ENCODE measurements around the gene RACK1. TPM values are rescaled to one million over a fixed set of nuclear protein-coding genes. Genes with fewer than 3 reads are reported as not detected.
A peak's percentile ranks its signal among the peaks of the same experiment; 100 is the strongest.

RACK1 gene
- total and polyA plus RNA-seq, 2 of the 13 experiments (the other 11 are each of a cell fraction or from before 2014, with no cell fraction given), result 2,514 to 6,141 TPM

GRCh38 chr5:181235689-181236366 is 7.9 kb downstream of the RACK1 start (continued):
- no peak for TF ChIP-seq ARID4A (CRISPR knock-in tag; IDR thresholded peaks at IDR 0.05; ENCODE audit: borderline replicate concordance)
- no peak for TF ChIP-seq ZNF207 (IDR thresholded peaks at IDR 0.05; ENCODE audit: borderline replicate concordance)
- TF ChIP-seq RBFOX2 (IDR thresholded peaks at IDR 0.05; ENCODE audit: low read depth, low read length), result peak; percentile 70; the same call in 1 of the 2 replicates
- TF ChIP-seq HINFP (CRISPR knock-in tag; IDR thresholded peaks at IDR 0.05; ENCODE audit: low read depth), result no peak
- TF ChIP-seq NR2F2 (IDR thresholded peaks at IDR 0.05; ENCODE audit: borderline replicate concordance, low read depth), result no peak
- no peak for TF ChIP-seq KDM1A (CRISPR knock-in tag; IDR thresholded peaks at IDR 0.05)
- no peak for TF ChIP-seq ARHGAP35 (CRISPR knock-in tag; IDR thresholded peaks at IDR 0.05; ENCODE audit: borderline replicate concordance)
- TF ChIP-seq FOXM1 (CRISPR knock-in tag; IDR thresholded peaks at IDR 0.05), result no peak
- TF ChIP-seq TFDP2 (CRISPR knock-in tag; IDR thresholded peaks at IDR 0.05), result 0 out of 2 replicates have a peak, but pooled peaks have one; percentile 20
- TF ChIP-seq TEAD2 (CRISPR knock-in tag; IDR thresholded peaks at IDR 0.05), result no peak
- no peak for TF ChIP-seq ZNF557 (CRISPR knock-in tag; IDR thresholded peaks at IDR 0.05)
- TF ChIP-seq NFYB (CRISPR knock-in tag; IDR thresholded peaks at IDR 0.05), result no peak
- TF ChIP-seq SALL2 (CRISPR knock-in tag; IDR thresholded peaks at IDR 0.05), result no peak
- TF ChIP-seq TBL1XR1 (IDR thresholded peaks at IDR 0.05; ENCODE audit: borderline replicate concordance, low read length, partially characterized antibody), result no peak
- no peak for TF ChIP-seq HOXA9 (CRISPR knock-in tag; IDR thresholded peaks at IDR 0.05; ENCODE audit: borderline replicate concordance)
- no peak for TF ChIP-seq PHF21A (CRISPR knock-in tag; IDR thresholded peaks at IDR 0.05)
- TF ChIP-seq FOXO1 (CRISPR knock-in tag; IDR thresholded peaks at IDR 0.05), result no peak
- TF ChIP-seq ZNF619 (CRISPR knock-in tag; IDR thresholded peaks at IDR 0.05), result no peak
- TF ChIP-seq TCF7L2 (IDR thresholded peaks at IDR 0.05; ENCODE audit: low read depth, low read length), result no peak
- 0 out of 2 replicates have a peak, but pooled peaks have one; percentile 22 for TF ChIP-seq JUNB (CRISPR knock-in tag; IDR thresholded peaks at IDR 0.05; ENCODE audit: borderline replicate concordance)
- no peak for TF ChIP-seq GZF1 (CRISPR knock-in tag; IDR thresholded peaks at IDR 0.05)
- peak; percentile 79 for TF ChIP-seq PAF1 (CRISPR knock-in tag; IDR thresholded peaks at IDR 0.05)
- TF ChIP-seq MTA1 (CRISPR knock-in tag; IDR thresholded peaks at IDR 0.05; ENCODE audit: borderline replicate concordance), result no peak
- no peak for TF ChIP-seq NONO (IDR thresholded peaks at IDR 0.05)
- TF ChIP-seq NONO (CRISPR knock-in tag; conservative IDR thresholded peaks at IDR 0.05), result 0 out of 2 replicates have a peak, but pooled peaks have one; percentile 22
- no peak for TF ChIP-seq CHD2 (IDR thresholded peaks at IDR 0.05; ENCODE audit: low read depth, low read length)

All from HepG2 (cell line).